Parathyroid adenoma (tissue), 2 donors: Measurements from ENCODE around the gene SPRY1.

Source experiments
- H2AFZ ChIP-seq: fragments of 300-600 bp; sonication (generic); one replicate; pipeline ENCODE4 v1.7.0; 2017; ENCODE audit warnings: antibody characterized with exemption, mild to moderate bottlenecking
- H3K27ac ChIP-seq: fragments of 300-600 bp; sonication (generic); one replicate; pipeline ENCODE4 v1.7.0; 2017
- H3K27me3 ChIP-seq: fragments of 300-600 bp; sonication (generic); one replicate; pipeline ENCODE4 v1.7.0; 2017; ENCODE audit warnings: low read length; ENCODE audit not compliant: control insufficient read depth, insufficient read depth
- H3K36me3 ChIP-seq: fragments of 300-600 bp; sonication (generic); one replicate; pipeline ENCODE4 v1.7.0; 2017; ENCODE audit warnings: low read length; ENCODE audit not compliant: control insufficient read depth, insufficient read depth
- H3K4me1 ChIP-seq: fragments of 300-600 bp; sonication (generic); one replicate; pipeline ENCODE4 v1.7.0; 2017; ENCODE audit warnings: control low read depth
- H3K4me2 ChIP-seq: fragments of 300-600 bp; sonication (generic); one replicate; pipeline ENCODE4 v1.7.0; 2017; ENCODE audit warnings: low read length
- H3K4me3 ChIP-seq: fragments of 300-600 bp; sonication (generic); one replicate; pipeline ENCODE4 v1.7.0; 2017; ENCODE audit warnings: low read depth, low read length
- H3K79me2 ChIP-seq: fragments of 300-600 bp; sonication (generic); one replicate; pipeline ENCODE4 v1.7.0; 2017; ENCODE audit warnings: control low read depth
- H3K9ac ChIP-seq: fragments of 300-600 bp; sonication (generic); one replicate; pipeline ENCODE4 v1.7.0; 2017; ENCODE audit warnings: mild to moderate bottlenecking
- H3K9me3 ChIP-seq: fragments of 300-600 bp; sonication (generic); one replicate; pipeline ENCODE4 v1.7.0; 2017; ENCODE audit warnings: low read length; ENCODE audit not compliant: control insufficient read depth
- TF ChIP-seq, protein P1 (sequence below): fragments of 300-600 bp; sonication (generic); IDR thresholded peaks from one replicate; pipeline ENCODE4 v1.7.0; 2017; ENCODE audit warnings: antibody characterized with exemption, mild to moderate bottlenecking
- donor health status: primary hyperparathyroidism.

SPRY1 gene

DNA sequence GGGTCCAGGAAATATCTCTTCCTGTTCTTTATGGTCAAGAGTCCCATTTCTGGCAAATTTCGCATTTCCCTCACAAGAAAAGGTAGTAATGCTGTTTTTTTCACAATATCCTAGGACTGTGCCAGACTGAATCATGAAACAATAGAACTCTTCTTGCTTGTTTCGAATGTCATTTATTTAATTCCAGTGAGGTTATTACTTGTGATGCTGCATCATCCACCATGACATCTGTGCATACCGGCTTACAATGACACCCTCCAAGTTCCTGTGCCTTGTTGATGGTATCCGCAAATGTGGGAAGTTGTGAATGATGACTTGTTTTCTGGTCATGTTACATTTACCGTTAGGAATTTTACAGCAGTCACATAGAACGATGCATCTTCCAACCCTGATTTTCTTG lies 42.9 kb upstream of the SPRY1 start:
- H3K27ac ChIP-seq = peak overlapping the region; percentile 42
- no peaks in the 10 kb centered on the region for H3K9me3 ChIP-seq
- H3K4me1 ChIP-seq = no peaks in the 10 kb centered on the region
- no peaks in the 10 kb centered on the region for H3K36me3 ChIP-seq
- H3K9ac ChIP-seq = no peak overlapping the region
- H3K4me2 ChIP-seq = no peak overlapping the region
- TF ChIP-seq, protein P1, sequence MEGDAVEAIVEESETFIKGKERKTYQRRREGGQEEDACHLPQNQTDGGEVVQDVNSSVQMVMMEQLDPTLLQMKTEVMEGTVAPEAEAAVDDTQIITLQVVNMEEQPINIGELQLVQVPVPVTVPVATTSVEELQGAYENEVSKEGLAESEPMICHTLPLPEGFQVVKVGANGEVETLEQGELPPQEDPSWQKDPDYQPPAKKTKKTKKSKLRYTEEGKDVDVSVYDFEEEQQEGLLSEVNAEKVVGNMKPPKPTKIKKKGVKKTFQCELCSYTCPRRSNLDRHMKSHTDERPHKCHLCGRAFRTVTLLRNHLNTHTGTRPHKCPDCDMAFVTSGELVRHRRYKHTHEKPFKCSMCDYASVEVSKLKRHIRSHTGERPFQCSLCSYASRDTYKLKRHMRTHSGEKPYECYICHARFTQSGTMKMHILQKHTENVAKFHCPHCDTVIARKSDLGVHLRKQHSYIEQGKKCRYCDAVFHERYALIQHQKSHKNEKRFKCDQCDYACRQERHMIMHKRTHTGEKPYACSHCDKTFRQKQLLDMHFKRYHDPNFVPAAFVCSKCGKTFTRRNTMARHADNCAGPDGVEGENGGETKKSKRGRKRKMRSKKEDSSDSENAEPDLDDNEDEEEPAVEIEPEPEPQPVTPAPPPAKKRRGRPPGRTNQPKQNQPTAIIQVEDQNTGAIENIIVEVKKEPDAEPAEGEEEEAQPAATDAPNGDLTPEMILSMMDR = no peak
- no peaks in the 10 kb centered on the region for H3K79me2 ChIP-seq
- no peak overlapping the region for H3K4me3 ChIP-seq
- no peaks in the 10 kb centered on the region for H3K27me3 ChIP-seq
- H2AFZ ChIP-seq = no peak overlapping the region

DNA sequence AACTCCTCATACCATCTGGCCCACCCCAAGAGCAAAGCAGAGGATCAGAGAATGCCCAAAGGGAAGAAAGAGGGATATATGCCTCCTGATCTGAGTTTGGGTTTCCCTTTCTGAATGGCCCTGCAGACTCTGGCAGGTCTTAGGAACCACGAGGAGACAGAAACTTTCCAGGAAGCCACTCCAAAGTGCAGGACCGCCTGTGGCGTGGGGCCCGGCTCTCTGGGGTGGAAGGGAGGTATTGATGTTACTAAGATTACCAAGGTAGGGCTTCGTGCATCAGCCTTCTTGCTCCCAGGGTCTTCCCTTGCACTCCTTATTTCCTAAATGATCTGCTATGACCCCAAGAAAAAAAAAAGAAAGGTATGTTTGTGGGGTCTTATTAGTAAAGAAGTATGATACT lies 41.9 kb upstream of the SPRY1 start:
- Histone ChIP-seq H3K9me3 (no peaks in the 10 kb centered on the region), H2AFZ (no peak overlapping the region), H3K4me2 (no peak overlapping the region), H3K4me1 (no peaks in the 10 kb centered on the region), H3K4me3 (no peak overlapping the region), H3K27me3 (no peaks in the 10 kb centered on the region), H3K9ac (no peak overlapping the region), H3K27ac (no peak overlapping the region), H3K79me2 (no peaks in the 10 kb centered on the region), H3K36me3 (no peaks in the 10 kb centered on the region)
- TF ChIP-seq, protein P1 = no peak

DNA sequence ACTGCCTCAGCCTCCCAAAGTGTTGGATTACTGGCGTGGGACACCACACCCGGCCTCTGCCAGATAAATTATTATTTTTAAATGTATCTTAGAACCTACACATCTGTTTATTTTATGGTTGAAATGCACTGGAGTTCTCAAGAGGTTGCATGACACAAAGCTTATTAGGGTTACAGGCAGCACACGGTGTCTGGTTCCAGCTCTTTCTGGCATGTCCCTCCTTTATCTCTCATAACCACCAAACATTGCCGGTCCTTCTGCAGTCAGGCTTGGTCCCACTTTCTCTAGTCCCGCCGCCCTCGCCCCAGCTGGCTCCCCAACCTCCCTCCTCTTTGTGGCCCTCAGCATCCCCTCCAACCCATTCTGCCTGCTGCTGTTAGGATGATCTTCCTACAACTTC lies 39.7 kb upstream of the SPRY1 start:
- no peaks in the 10 kb centered on the region for H3K27me3 ChIP-seq
- TF ChIP-seq, protein P1 = no peak
- no peak overlapping the region for H3K4me3 ChIP-seq
- H3K36me3 ChIP-seq = no peaks in the 10 kb centered on the region
- no peak overlapping the region for H2AFZ ChIP-seq
- H3K9me3 ChIP-seq = no peaks in the 10 kb centered on the region
- no peak overlapping the region for H3K9ac ChIP-seq
- no peaks in the 10 kb centered on the region for H3K79me2 ChIP-seq
- H3K4me2 ChIP-seq = no peak overlapping the region
- H3K27ac ChIP-seq = no peak overlapping the region
- no peaks in the 10 kb centered on the region for H3K4me1 ChIP-seq

DNA sequence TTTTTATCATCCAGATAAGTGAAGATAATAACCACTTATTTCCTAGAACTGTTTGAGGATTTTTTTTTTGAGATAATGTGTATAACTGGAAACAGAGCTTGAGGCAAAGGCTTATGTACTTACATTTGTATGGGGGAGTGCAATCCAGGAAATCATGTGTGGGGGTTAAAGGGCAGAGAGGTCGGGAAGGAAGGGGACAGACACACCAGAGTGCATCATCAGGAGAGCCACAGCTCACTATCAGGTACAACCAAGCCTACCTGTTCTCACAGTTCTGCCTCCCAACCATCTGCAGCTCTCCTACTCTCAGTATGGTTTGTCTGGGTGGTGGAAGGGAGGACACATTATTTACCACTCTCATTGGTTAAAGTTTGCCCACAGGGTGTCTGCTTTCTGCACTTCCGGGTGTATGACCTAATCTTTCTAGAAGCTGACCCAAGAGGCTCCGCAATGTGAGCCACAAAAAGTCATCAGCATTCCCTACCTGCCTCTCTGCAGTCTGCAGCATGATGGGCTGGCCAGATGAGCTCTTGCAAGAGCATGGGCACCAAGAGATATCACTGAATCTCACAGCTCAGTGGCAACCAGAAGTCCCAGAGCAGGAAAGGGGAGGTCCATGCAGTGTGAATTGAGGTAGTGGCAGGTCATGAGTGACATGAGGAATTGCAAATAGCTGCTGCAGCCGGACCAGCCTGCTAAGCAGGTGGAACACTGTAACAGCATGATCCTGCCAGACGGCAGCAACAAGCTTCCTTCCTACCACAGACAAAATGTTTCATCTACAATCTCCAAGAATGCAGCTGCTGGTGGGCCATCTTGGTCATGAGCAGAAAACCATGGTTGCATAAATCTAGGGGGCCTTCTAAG lies 36.9 kb upstream of the SPRY1 start:
- Histone ChIP-seq H3K27me3 (no peaks in the 10 kb centered on the region), H3K4me3 (no peak overlapping the region), H3K9me3 (no peaks in the 10 kb centered on the region), H2AFZ (no peak overlapping the region), H3K4me1 (no peaks in the 10 kb centered on the region), H3K79me2 (no peaks in the 10 kb centered on the region), H3K4me2 (no peak overlapping the region), H3K27ac (no peak overlapping the region), H3K9ac (no peak overlapping the region), H3K36me3 (no peaks in the 10 kb centered on the region)
- TF ChIP-seq, protein P1 = no peak
